Hematopoietic multipotent progenitor cell treated with erythropoietin and hydrocortisone succinate and interleukin-3 and kit ligand, for 15 days (in vitro differentiated cells): ENCODE data around the gene NSMCE1.
A peak's percentile ranks its signal among the peaks of the same experiment; 100 is the strongest.

ENCODE experiments used
- DNase-seq: peaks from one replicate; pipeline ENCODE4 v3.0.0-alpha.2; 2015; ENCODE audit warnings: low spot score

Gene NSMCE1

DNA sequence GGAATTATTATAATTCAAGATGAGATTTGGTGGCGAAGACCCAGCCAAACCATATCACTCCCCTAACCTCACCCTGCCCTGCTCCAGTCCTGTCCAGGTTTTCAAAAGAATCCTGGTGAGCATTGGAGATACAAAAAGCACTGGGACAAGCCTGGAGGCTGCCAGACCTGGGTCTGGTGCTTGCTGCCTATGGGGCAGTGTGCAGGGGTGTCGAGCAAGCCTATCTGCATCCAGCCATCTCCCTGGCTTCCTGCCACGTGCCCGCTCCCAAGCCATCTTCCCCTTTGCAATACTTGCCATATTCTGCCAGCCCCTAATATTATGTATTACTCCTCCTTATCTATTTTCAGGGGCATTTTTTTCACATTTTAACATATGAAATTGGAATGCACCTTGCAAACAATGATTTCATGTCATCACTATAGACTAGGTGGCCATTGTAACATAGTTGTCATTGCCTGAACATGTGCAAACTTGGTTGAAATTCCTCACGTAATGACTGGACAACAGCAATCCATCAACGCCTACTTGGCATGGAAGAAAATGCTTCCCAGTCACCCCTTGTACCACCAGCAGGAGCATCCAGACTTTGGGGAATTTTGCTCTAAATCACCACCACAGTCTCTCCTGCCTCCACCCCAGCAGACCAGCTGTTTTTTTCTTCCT is 73.4 kb downstream of the NSMCE1 start:
- DNase-seq: no peak

DNA sequence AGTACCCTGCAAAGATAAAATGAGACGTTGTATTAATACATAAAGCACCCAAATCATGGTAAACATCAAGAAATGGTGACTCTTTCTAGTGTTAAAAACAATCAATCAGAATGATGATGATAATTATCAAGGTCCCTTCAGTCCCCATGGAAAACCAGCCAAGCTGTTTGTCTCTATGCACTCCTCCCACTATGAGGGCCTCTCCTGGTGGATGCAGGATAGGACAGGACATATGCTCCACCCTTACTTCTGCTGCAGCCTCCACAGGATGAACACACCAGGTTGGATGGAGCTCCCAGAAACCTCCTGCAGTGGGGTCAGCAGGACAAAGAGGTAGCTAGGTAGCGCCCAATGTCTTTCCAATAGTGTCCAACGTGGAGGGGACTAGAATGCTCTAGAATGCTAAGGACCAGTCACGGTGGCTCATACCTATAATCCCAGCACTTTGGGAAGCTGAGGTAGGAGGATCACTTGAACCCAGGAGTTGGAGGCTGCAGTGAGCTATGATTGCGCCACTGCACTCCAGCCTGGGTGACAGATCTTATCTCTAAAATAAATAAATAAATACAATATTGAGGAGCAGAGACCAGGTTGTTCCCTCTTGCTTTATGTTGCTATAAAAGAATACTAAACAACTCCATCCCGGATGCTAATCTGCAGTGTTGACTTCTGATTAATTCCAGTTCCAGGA is 75.1 kb downstream of the NSMCE1 start:
- no peak for DNase-seq

DNA sequence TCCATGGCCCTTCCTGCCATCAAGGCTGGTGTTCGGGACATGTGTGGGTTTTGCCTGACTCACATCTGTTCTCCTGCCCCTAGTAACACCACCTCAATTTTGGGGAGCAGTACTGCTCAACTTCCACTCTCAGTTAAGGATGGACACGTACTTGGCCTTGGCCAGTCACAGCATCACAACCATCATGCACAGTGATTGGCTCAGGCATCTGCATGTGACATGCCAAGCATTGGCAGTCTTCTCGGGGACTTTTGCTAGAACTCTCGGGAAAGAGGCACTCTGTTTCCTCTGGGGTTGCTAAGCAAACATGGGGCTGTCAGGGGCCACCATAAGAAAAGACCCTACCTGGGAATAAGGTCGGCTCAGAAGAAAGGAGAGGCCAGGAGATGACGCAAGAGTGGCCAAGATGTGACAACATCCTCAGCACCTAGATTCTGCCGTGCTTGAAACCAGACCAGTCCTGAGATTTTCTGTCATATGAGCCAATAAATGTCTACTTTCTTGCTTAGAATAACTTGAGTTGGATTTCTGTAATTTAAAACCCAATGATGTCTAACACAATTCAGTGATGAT is 77.1 kb downstream of the NSMCE1 start:
- DNase-seq: no peak

DNA sequence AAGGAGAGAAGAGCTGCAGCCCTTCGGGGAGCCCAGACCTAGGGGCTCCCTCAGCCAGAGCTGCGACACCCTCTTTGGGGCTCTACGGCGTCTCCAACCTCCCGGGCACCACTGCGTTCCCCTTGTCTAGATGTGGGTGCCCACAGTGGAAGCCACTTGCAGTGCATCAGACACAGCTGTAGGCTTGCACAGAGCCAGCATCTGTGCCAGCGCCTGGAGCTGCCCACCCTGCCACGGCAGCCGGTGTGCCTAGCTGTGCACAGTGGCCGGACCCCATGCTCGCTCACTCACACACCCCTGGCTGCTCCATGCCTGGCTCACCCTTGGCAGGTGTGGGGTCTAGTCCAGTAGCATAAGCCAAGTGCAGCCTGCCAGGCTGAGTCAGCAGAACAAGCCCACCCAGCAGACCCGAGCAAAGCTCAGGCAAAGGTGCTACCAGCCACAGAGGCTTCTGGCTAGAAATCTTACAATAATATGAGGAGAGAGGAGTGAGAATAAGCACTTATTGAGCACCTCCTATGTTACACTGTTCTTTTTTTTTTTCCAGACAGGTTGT is 78.2 kb downstream of the NSMCE1 start:
- DNase-seq: no peak

DNA sequence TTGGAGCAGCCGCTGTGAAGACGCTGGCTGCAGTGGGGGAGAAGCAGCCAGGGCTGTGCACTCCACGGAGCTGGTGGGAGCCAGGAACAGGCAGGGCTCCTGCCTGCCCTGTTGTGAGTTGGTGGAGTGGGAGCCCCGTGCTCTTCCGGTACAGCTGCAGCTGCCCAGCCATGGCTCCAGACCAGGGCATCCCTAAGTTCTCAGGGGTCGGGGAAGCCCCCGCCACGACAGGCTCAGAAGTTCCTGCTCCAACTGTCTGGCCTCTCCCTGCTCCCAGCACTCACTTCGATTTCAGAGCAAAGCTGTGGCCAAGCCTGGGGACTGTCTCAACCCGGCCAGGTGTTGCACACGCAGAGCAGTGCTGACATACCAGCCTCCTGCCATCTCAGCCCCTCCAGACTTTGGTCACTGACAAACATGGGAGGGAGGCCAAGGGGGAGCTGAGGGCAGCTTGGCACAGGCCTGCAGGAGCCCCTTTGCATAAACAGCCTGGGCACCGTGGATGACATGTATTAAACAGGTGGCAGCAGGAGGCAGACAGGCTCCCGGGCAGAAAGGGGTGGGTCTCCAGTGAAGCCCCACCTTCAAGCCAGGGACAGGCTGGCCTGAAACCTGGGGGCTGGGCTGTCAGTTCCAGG is 79.1 kb downstream of the NSMCE1 start:
- no peak for DNase-seq

DNA sequence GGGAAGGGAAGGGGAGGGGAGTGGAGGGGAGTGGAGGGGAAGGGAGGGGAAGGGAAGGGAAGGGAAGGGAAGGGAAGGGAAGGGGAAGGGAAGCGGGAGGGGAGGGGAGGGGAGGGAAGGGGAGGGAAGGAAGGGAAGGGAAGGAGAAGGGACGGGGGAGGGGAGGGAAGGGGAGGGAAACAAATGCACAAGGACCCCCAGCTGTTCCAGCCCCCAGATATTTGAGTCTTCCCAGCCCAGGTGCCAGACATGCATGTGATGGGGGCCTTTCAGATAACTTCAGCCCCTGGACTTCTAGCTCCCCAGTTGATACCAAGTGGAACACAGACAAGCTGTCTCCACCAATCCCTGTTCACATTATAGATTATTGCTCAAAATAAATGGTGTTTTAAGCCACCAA is 79.9 kb downstream of the NSMCE1 start:
- DNase-seq: no peak

DNA sequence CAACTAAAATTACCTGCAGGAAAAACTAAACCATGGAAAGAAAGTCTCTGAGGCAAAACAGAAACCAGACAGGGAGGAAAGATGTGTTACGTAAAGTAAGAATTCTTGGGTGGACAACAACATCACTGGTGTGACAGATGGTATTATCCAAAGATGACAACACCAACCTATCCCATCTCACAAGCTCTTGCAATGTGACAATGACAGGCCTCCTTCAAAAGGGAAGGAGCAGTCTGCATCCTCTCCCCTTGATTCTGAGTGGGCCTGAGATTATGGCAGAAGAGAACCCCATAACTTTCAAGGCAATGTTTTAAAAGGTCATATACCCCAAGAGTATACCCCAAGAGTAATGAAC is 82.8 kb downstream of the NSMCE1 start:
- no peak for DNase-seq

DNA sequence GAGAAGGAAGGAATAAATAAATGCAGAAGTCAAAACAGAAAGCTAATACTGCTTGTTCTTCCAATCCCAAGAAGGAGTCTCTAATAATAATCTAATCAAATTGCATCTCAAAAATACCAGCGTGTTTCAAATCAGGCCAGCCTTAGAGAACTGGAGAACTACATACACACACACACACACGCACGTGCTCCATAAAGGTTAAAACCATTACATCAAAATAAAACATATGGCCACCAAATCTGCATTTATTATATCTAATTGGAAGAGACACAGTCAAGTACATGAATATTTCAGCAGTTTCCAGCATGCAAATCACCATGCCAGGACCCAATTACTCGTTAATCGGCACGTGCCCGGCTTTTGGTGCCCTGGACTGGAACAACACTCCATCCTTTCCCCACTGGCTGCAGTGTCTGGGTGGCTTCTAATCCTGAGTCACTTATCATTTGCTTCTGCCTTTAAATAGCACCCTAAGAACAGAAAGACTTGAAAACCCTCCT is 85.6 kb downstream of the NSMCE1 start:
- DNase-seq: no peak

DNA sequence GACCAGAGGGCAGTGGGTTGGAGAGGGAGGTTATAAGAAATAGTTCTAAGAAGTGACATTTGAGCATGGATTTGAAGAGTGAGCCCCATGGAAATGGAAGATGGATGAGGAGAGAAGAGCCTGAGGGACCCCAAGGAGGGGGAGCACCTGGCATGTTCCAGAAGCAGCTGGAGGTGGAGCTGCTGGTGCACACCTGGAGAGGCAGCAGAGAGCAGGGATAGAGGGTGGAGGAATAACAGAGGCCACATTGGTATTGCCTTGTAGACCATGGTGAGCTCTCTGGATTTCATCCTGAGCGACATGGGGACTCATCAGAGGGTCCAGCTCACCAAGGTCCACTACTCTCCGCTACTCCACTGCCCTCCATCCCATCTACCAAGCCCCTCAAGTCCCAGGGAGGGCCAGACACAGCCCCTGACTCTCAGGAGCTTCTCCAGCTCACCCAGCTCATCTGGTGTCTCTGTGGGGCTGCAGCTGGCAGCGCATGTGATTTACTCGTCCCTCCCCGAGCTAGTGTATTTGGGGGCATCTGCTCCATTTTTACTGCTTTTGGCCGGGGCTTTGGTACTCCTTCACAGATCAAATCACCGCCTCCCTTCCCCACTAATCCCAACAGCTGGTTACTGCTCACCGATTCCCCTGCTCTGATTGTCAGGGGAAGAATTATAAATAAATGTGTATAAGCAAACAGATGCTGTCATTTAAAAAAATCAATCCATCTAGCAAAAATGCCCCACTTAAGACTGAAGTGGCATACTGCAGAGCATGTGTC is 87.4 kb downstream of the NSMCE1 start:
- no peak for DNase-seq

DNA sequence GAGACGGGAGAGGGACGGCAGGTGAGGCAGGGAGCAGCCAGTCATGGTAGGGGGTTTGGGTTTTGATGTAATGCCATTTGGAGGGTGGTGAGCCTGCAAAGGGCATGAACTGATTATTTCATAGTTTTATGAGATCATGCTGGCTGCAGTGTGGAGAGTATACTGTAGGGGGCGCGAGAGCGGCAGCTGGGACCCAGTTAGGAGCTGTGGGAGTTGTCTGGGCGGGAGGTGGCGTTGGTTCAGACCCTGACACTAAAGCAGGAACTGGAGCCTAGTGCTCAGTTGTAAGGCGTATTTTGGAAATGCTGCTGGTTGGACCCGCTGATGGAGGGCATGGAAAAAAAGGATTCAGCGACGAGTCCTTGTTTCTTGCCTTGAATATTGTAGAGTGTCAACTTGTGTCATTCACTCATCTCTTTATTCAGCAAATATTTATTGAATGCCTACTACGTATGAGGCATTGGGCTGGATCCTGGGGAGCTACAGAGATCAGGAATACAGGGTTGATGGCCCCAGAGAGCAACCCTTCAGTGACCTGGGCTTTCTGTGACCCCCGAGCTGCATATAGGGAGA is 89.0 kb downstream of the NSMCE1 start:
- DNase-seq: peak; percentile 75

DNA sequence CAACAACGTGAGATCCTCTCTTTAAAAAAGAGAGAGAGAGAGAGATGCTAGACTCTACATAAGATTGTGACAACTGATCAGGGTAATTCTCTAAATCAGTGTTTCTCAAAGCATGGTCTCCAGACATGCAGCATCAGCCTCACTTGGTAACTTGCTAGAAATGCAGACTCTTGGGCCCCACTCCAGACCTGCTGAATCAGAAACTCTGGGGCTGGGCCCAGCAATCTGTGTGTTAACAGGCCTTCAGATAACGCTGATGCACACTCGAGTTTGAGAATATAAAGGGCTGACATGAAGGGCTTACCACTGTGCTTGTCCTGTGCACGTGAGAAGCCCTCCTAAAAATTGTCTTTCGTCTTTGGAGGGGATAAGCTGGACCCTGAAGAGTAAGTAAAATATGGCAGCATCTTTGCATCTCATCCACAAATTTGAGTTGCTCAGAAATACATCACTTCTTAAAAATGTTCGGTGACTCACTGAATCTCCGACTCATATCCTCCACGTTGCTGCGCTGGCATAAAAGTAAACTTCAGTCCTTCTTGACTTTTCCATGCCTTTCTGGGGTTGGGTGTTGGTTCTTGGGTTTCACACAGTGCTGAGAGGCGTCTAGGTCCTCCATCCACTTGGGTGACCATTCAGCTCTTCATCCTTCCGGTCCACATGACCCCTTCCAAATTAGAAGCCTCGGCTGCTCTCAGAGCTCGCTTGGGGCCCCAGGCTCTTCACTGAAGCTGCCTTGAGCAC is 91.4 kb downstream of the NSMCE1 start:
- DNase-seq: no peak

DNA sequence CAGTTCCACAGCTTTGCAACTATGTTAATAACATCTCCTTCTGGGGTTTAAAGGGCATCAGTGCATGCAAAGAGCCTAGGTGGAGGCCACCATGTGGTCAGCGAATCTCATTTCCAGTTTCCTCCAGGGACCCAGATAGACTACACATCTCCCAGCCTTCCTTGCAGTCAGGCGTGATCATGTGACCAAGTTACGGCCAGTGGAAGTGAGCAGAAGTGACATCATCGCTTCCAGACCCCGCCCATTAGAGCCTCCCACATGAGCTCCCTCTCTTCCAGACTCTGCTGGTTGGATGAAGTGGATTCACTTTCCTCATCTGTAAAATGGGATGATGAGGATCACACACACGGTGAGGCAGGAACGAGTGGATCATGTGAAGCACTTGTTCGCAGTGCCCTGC is 92.7 kb downstream of the NSMCE1 start:
- DNase-seq: no peak
